ENCODE results near the gene OOSP2. TPM values are rescaled to one million over a fixed set of nuclear protein-coding genes. Genes with fewer than 3 reads are reported as not detected.
A peak's percentile ranks its signal among the peaks of the same experiment; 100 is the strongest.

The OOSP2 gene
- total and polyA plus RNA-seq, 2 of the 13 experiments (the other 11 are each of a cell fraction or from before 2014, with no cell fraction given), result not detected

GRCh38 chr11:60077216-60077817 lies 37.1 kb downstream of the OOSP2 start:
- no peaks in the 10 kb centered on the region for H3K79me2 ChIP-seq (ENCODE audit: insufficient read depth, low read length)
- no peak overlapping the region for H2AFZ ChIP-seq (ENCODE audit: low read length)
- 36% methylated on average over 15 of the region's 15 CpGs for WGBS (ENCODE audit: low lambda C conversion rate)
- TF ChIP-seq MAFK (conservative IDR thresholded peaks at IDR 0.05 in 1 of 2, IDR thresholded peaks at IDR 0.05 in 1 of 2; ENCODE audit: low read length in 2 of 2) (peak; percentile 18 to 29; a peak in 2 of 4 replicates), ZNF850 (CRISPR knock-in tag; conservative IDR thresholded peaks at IDR 0.05) (no peak)
- H3K4me1 ChIP-seq (ENCODE audit: insufficient read depth, low read length), result no peaks in the 10 kb centered on the region
- CTCF ChIA-PET (ENCODE audit: low intra/inter-chr PET ratio, low total read pairs), result no interaction called here
- in situ Hi-C loops (cut with HindIII; ENCODE audit: extremely low pct_ligation_motif_present, low pct_unique_long_range_greater_than_20kb), result no loop called here
- FAIRE-seq, result no peak
- no peaks in the 10 kb centered on the region for H3K27me3 ChIP-seq (ENCODE audit: control insufficient read depth in 1 of 2, insufficient read depth in 2 of 2, low read length in 2 of 2)
- no peak overlapping the region for H3K4me2 ChIP-seq (ENCODE audit: low read depth, low read length)
- POLR2A ChIA-PET, result no interaction called here
- no peak for ATAC-seq
- no peak overlapping the region for H3K27ac ChIP-seq (ENCODE audit: extremely low read length, insufficient read depth, low read length)
- H4K20me1 ChIP-seq (ENCODE audit: insufficient read depth, low read length), result no peaks in the 10 kb centered on the region
- no peak overlapping the region for H3K4me3 ChIP-seq (replicated peaks in 1 of 3; ENCODE audit: insufficient read depth in 1 of 3, low read depth in 2 of 3, low read length in 3 of 3)
- no peak overlapping the region for H3K9ac ChIP-seq (ENCODE audit: insufficient read depth, low read depth, low read length)
- no peak for DNase-seq (ENCODE audit: low spot score)
- H3K36me3 ChIP-seq (replicated peaks in 1 of 2; ENCODE audit: control insufficient read depth in 1 of 2, insufficient read depth in 2 of 2, low read length in 2 of 2), result no peaks in the 10 kb centered on the region
- no peaks in the 10 kb centered on the region for H3K9me3 ChIP-seq (ENCODE audit: low read length)
- BruUV-seq (replicated peaks), result no TSS peak
- intact Hi-C loops (cut with micrococcal nuclease; ENCODE audit: unreplicated experiment), result no loop called here

- CTCF ChIA-PET (ENCODE audit: low intra/inter-chr PET ratio, low total read pairs), result no interaction called here
- BruUV-seq (replicated peaks), result no TSS peak
Observed at GRCh38 chr11:60077981-60078380, 37.8 kb downstream of the OOSP2 start.

More at GRCh38 chr11:60077981-60078380, 37.8 kb downstream of the OOSP2 start:
- WGBS (ENCODE audit: low lambda C conversion rate), result 0% methylated on average over 1 of the region's 1 CpG
- H2AFZ ChIP-seq (ENCODE audit: low read length), result no peak overlapping the region
- no peaks in the 10 kb centered on the region for H3K4me1 ChIP-seq (ENCODE audit: insufficient read depth, low read length)
- no peak for ATAC-seq
- H4K20me1 ChIP-seq (ENCODE audit: insufficient read depth, low read length), result no peaks in the 10 kb centered on the region
- FAIRE-seq, result no peak
- in situ Hi-C loops (cut with HindIII; ENCODE audit: extremely low pct_ligation_motif_present, low pct_unique_long_range_greater_than_20kb) (no loop called here), intact Hi-C loops (cut with micrococcal nuclease; ENCODE audit: unreplicated experiment) (no loop called here)
- H3K9me3 ChIP-seq (ENCODE audit: low read length), result no peaks in the 10 kb centered on the region
- H3K27ac ChIP-seq (ENCODE audit: extremely low read length, insufficient read depth, low read length), result no peak overlapping the region
- no peaks in the 10 kb centered on the region for H3K36me3 ChIP-seq (replicated peaks in 1 of 2; ENCODE audit: control insufficient read depth in 1 of 2, insufficient read depth in 2 of 2, low read length in 2 of 2)
- no peaks in the 10 kb centered on the region for H3K27me3 ChIP-seq (ENCODE audit: control insufficient read depth in 1 of 2, insufficient read depth in 2 of 2, low read length in 2 of 2)
- no peak for DNase-seq (ENCODE audit: low spot score)
- H3K9ac ChIP-seq (ENCODE audit: insufficient read depth, low read depth, low read length), result no peak overlapping the region
- H3K4me2 ChIP-seq (ENCODE audit: low read depth, low read length), result no peak overlapping the region
- POLR2A ChIA-PET, result no interaction called here
- TF ChIP-seq DR1 (CRISPR knock-in tag; IDR thresholded peaks at IDR 0.05) (no peak), ZNF441 (CRISPR knock-in tag; IDR thresholded peaks at IDR 0.05; ENCODE audit: borderline replicate concordance) (no peak)
- no peaks in the 10 kb centered on the region for H3K79me2 ChIP-seq (ENCODE audit: insufficient read depth, low read length)
- H3K4me3 ChIP-seq (replicated peaks in 1 of 3; ENCODE audit: insufficient read depth in 1 of 3, low read depth in 2 of 3, low read length in 3 of 3), result no peak overlapping the region

All from HepG2 (cell line).